ENCODE measurements around the gene ERN1.

DNA sequence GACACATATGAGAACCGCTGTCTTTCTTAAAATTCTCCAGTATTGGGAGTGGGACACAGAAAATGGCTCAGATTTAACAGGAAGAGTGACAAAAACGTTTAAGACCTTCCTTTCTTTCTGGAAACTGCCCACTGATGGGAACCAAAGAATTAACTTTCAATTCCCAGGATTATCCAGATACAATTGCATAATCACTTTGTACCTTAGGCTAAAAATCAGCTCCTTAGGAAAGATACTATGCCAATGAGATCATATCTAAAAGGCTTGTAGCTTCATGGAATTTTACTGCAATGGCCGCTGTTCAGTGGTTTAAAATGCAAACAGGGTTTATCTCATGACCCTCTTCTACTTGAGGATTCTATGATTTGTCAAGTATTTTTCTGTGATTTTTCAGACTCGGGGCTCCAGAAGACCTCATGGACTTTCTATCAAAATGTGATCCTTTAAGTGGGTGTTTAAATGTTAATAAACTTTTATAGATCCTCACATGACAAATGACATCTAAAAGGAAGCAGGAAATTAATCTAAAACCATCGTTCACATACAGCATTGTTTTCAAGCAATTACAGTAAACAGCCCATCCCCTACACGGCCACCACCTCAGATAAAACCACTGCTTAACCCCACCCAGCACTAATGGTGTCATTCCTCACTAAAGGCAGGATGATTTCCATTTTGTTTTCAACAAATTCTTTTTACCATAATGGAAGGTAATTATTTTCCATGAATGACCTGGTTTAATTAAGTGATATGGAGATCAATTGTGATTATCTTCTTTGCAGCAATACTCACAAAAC is 31.6 kb upstream of the ERN1 start:
- TF ChIP-seq EZH2 (IDR thresholded peaks at IDR 0.05; ENCODE audit: low read length, unreplicated experiment): no peak
- TF ChIP-seq, protein P1, sequence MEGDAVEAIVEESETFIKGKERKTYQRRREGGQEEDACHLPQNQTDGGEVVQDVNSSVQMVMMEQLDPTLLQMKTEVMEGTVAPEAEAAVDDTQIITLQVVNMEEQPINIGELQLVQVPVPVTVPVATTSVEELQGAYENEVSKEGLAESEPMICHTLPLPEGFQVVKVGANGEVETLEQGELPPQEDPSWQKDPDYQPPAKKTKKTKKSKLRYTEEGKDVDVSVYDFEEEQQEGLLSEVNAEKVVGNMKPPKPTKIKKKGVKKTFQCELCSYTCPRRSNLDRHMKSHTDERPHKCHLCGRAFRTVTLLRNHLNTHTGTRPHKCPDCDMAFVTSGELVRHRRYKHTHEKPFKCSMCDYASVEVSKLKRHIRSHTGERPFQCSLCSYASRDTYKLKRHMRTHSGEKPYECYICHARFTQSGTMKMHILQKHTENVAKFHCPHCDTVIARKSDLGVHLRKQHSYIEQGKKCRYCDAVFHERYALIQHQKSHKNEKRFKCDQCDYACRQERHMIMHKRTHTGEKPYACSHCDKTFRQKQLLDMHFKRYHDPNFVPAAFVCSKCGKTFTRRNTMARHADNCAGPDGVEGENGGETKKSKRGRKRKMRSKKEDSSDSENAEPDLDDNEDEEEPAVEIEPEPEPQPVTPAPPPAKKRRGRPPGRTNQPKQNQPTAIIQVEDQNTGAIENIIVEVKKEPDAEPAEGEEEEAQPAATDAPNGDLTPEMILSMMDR (conservative IDR thresholded peaks at IDR 0.05; ENCODE audit: low read depth, low read length): no peak
- no peak for TF ChIP-seq EZH2phosphoT487 (IDR thresholded peaks at IDR 0.05; ENCODE audit: borderline replicate concordance, low read length)

Data from PC-3 (cell line).